Fibroblast of skin of scalp (primary cell): ENCODE data around the gene HCN4.

Experiments used
- DNase-seq: peaks from one replicate; pipeline ENCODE4 v3.0.0-alpha.2; 2013

The HCN4 gene

DNA sequence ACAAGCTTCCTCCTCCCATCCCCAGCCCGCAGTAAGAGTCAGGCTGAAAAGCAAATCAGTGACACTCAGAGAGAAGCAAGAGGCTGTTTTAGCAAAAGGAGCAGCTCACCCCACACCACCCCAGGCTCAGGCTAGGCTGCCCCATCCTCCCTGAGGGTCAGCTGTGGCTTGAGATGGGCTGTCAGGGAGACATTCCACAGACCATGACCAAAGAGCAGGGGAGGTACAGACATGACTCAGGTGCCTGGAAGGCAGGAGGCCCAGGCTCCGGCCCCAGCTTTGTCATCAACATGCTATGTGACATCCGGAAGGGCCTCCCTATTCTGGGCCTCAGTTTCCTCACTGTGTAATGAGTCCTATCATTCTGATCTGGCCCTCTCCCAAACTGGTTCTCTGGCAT is 24.7 kb downstream of the HCN4 start:
- no peak for DNase-seq

DNA sequence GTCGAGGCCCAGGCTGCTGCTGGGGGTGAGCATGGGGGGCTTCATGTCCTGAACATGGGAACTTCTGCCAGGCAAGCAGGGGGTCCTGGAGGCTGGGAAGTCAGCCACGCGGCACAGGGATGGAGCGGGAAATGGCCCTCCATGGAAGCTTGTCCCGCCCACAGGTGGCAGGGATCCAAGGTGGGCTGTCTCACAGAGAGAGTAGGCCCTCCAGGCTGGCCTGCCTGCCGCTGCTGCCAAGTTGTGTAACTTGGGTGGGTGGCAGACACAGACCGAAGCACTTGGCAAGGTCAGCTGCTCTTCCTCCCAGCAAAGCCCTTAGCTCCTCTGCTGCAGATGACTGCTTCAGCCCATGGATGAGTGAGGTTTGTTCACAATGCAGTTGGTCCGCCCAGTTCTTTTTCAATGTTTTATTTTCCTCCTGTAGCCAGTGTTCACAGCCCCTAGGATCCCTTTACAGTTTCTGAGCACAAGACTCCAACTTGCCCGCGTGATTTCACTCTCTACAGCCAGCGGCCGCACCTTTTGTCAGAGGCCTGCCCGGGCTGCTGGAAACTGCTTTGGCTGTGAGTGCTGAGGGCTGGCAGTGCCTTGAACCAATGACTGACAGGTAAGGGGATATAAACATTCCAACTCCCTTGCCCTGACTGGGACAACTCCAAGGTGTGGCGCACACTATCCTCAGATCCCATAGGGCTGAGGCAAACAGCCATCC is 26.7 kb downstream of the HCN4 start:
- DNase-seq: no peak

DNA sequence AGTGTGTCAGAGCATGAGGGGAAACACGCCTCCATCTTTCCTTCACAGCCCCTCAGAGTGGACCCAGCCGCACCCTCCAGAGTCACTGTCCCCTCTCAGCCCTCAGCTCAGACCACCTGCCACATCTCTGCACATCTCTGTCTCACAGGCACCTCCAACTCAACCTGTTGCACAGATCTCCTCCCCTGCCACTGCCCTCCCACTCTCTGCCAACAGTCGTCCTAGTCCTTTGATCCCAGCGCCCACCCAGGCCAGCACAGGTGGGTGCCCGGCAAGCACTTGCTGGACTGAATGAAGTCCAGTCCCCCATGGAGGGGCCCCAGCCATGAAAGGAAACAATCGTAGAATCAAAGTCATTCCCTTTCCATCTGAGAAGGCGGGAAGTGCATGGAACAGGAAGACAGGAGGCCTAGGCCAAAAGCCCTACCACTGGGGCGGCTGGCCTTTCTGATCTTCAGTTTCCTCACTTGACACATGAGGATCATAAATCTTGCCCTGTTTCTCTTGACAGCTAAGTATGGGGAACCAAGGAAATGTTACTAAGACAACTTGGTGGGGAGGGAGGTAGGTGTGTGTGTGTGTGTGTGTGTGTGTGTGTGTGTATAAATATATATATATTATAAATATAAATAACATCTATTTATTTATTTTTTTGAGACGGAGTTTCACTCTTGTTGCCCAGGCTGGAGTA is 28.1 kb downstream of the HCN4 start:
- DNase-seq: no peak

GRCh38 chr15:73338606-73339374 is 30.0 kb downstream of the HCN4 start:
- DNase-seq: no peak

DNA sequence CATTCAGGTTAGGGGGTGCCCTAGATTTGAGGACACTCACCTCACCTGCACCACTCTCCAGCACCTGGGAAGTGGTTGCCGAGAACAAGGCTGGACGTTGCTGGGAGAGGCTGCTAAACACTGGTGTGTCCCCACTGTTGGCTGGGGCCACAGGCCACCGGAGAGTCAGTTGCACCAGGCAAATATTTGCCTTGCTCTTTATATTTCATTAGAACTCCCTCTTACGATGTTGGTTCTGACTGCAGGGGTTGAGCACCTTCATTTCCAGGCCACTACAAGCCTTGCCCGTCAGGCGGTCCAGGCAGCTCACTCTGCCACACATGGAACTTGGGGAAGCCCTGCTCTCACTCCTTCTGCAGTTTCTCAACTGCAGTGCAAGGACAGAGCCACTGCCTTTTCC is 30.7 kb downstream of the HCN4 start:
- DNase-seq: no peak

DNA sequence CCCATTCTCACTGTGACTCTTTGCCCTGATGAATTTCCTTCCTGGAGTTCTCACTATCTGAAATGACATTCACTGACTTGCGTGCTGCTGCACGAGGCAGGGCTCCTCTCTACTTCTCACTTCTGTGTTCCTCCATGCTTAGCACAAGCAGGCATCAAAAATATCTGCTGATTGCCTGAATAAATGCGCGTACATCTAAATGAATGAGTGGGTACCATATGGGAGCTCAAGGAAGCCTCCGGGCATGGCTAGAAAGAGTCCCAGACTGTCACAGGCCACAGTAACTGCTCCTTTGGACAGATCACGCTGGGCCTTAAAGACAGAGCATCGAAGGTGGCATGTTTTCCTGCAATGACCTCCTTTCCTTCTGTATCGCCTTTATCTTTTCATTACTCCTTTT is 31.6 kb downstream of the HCN4 start:
- DNase-seq: no peak

- DNase-seq: no peak
Observed at GRCh38 chr15:73336756-73337155, 32.0 kb downstream of the HCN4 start.

DNA sequence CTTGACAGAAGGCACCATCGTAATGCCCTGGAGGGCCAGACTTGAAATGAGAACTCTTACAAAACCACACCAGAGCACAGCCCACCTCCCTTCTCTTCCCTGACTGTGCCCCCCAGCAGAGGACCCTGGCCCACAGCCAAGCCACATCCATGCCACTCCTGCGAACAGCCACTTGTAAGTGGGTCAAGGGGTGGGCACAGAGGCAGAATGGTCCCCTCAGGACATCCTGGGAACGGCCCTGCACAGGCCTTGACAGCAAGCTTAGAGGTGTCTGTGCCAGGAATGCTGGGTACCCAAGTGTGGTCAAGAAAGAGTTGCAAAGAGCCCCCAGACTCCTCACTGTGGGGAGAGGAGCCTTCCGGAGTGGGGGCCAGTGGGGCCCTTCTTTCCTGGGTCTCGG is 33.3 kb downstream of the HCN4 start:
- DNase-seq: no peak

DNA sequence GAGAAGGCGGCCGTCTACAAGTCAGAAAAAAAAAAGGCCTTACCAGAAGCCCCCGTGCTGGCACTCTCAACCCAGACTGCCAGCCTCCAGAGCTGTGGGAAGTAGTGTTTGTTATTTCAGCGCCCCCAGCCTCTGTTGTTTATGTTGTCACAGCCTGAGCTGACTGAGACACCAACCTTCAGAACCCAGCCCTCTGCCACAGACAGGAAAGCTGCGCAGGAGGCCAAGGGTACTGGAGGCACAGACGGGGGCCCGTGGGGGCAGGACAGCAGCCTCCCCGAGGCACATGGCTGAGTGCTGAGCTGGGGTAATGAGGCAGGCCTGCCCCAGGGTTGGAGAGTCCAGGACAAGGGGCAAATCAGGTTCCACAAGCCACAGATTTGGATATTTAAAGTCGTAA is 33.7 kb downstream of the HCN4 start:
- DNase-seq: no peak

DNA sequence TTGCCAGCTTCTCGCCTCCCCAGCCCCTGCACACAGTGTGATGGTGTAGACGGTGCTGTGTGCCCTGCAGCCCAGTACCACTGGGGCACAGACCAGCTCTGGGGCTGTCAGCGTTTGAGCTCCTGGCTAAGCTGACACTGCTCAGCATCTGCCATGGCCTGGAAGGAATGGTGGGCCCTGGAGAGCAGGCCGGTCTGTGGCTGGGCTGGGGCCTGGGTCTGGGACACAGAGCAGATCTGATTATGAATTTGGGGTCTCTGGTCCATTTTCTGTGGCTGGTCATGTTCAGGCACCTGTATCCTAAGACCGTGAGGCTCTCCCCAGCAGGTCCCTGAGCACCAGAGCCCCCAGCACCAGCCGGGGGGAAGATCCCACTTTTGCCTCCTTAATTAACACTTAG is 34.7 kb downstream of the HCN4 start:
- DNase-seq: no peak

DNA sequence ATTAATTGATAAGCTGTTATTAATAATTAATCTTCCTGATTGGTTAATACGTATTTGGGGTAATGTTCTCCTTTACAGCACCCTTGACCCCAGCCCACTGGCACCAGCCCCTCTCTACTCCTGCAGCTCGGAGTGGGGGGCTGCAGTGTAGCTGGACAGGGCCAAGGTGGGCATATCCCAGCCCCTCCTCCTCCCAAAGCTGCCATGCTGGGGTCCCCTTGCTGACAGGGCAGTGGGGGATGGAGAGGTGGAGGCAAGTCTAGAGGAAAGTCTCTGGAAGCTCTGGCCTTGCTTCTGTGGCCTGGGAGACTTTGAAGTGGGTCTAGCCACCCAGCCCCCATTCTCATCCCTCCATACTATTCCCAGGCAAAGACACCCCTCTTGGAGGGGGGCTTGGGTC is 35.8 kb downstream of the HCN4 start:
- no peak for DNase-seq

DNA sequence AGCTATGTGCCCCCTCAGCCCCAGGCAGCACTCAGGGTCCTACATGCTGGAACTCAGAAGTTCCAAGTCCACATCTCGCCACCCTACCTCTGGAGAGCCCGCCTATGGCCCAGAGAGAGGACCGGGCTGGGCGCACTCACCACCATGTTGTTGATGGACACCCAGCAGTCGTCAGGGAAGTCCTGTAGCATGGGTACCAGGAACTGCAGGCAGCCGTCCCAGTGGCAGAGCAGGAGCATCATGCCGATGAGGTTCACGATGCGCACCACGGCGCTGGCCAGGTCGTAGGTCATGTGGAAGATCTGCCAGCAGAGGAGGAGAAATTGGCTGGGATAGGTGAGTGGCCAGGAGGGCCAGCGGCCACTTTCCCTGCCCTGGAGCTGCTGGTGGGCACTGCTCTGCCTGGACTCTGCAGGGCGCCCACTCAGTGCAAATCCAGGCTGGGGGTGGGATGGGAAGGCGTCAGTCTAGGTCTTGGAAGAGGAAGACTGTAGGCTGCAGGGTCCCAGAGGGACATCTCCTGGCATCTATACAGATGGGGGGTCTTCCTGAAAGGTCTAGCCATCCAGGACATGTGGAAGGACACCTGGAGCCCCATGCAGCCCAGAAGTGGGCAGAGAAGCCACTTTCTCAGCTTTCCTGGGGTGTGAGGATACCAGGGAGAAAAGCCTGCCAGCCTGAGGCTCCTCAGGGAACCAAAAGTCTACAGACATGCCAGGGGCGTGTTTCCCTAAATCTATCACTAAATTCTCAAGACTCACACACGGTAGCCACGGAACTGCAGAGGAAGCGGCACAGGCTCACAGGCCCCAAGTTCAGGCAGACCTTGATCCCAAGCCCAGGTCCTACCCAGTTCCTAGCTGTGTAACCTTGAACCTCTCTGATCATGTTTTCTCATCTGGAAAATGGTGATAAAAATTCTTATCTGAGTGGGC is 36.5 kb downstream of the HCN4 start:
- no peak for DNase-seq

DNA sequence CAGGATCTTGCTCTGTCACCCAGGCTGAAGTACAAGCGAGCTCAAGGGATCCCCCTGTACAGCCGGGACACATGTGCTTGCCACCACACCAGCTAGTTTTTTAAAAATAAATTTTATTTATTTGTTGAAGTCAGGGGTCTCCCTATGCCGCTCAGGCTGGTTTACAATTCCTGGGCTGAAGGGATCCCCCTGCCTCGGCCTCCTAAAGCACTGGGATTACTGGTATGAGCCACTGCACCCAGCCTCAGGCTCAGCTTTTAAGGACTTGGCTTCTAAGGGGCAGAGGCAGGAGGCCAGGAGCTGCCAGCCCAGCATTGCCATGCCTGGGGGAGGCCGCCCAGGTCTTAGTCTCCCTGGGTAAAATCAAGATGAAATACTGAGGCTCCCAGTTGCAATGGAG is 37.3 kb downstream of the HCN4 start:
- no peak for DNase-seq

DNA sequence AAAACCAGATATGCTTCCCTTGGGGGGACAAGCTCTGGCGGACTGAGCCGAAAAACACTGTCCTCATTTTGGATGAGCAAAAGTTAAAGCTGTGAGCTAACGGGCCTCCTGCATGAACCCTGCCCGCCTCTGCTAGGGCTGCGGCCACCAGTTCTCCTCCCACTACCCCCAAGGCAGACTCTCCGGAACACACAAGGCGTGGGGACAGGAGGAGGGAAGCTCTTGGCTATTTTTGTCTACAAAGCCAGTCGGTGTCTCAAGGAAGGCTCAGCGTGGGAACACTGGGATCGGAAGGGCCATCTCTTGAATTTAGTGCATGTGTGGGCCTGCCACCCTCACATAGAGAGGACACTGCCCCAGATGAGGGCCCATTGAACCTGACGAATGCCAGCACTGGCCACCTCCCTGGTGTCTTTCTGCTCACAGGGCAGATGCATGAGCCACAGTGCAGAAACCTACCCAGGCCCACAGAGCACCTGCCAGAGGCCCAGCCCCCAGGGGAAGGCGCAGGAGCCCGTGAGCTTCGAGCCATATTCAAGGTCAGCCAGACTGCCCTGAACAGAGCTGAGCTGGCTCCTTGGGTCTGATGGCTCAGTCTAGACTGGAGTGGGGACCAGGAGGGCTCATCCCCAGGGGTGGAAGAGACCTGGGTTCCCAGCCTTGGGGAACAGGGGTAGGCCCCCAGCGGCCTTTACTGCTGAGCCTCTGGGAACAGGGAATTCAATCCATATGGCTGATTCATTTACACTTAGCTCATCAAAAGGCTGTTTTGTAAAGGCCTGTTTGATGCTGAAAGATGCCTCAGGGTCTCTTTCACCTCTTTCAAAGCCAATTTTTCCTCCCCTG is 38.3 kb downstream of the HCN4 start:
- peak; percentile 22 for DNase-seq

DNA sequence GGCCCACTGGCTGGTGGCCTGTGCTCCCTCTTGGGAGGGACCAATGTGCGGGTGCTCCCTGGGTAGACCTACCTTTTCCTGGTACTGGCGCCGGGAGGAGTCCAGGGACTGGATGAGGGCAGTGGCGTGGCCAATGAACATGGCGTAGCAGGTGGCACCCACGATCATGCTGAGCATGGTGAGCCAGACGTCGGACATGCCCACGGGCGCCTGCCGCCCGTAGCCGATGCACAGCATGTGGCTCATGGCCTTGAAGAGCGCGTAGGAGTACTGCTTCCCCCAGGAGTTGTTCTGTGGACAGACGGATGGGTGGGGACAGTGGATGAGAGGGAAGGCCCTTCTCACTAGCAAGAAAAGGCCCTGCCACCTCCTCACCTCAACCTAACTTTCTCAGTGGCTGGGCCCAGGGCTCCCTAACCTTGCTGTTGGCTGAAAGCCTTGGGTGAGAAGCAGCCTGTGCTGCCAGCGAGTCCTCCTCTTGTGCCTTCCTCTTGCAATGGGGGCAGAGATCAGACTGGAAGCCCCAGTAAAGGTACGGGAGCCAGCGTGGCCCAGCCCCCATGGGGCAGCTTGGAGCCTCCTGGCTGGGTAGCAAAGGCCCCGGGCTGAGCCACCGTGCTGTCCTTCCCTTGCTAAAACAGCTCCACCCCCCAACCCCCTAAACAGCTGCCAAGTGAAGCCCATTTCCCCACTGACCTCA is 39.1 kb downstream of the HCN4 start:
- DNase-seq: no peak

- DNase-seq: no peak
Observed at GRCh38 chr15:73328981-73329380, 39.8 kb downstream of the HCN4 start.

- DNase-seq: no peak
Observed at GRCh38 chr15:73328149-73328820, 40.5 kb downstream of the HCN4 start.

GRCh38 chr15:73326157-73326556 is 42.6 kb downstream of the HCN4 start:
- peak; percentile 13 for DNase-seq

GRCh38 chr15:73325191-73325861 is 43.4 kb downstream of the HCN4 start:
- peak; percentile 4 for DNase-seq
